Measurements from ENCODE around the gene OR4F15.

OR4F15 gene

GRCh38 chr15:101804375-101804774 is 7.6 kb upstream of the OR4F15 start:
- DNase-seq, result no peak

- no peak for DNase-seq
These were observed 7.1 kb upstream of the OR4F15 start for GRCh38 chr15:101804941-101805340.

- no peak for DNase-seq
These were observed 6.2 kb upstream of the OR4F15 start for GRCh38 chr15:101805605-101806345.

GRCh38 chr15:101807345-101807945 is 4.6 kb upstream of the OR4F15 start:
- DNase-seq, result no peak

GRCh38 chr15:101808201-101808600 is 3.8 kb upstream of the OR4F15 start:
- no peak for DNase-seq

- DNase-seq, result no peak
These were observed 1.5 kb upstream of the OR4F15 start for GRCh38 chr15:101810456-101810855.

GRCh38 chr15:101810876-101811275 is 1.1 kb upstream of the OR4F15 start:
- DNase-seq, result no peak

- no peak for DNase-seq
These were observed 2.0 kb downstream of the OR4F15 start for GRCh38 chr15:101813803-101814534.

GRCh38 chr15:101820781-101821180 is 8.8 kb downstream of the OR4F15 start:
- no peak for DNase-seq

GRCh38 chr15:101827257-101827656 is 15.3 kb downstream of the OR4F15 start:
- no peak for DNase-seq

- DNase-seq, result no peak
These were observed 16.8 kb downstream of the OR4F15 start for GRCh38 chr15:101828774-101829173.

GRCh38 chr15:101841656-101842055 is 29.7 kb downstream of the OR4F15 start:
- DNase-seq, result no peak

- no peak for DNase-seq
These were observed 32.9 kb downstream of the OR4F15 start for GRCh38 chr15:101844916-101845315.

- DNase-seq, result no peak
These were observed 40.4 kb downstream of the OR4F15 start for GRCh38 chr15:101852356-101852755.
